8988T (cell line): ENCODE data around the gene SLC37A2.
"Not testable (repeated sequence)": the region's sequence is repeated elsewhere in the genome, so short reads cannot be mapped to it uniquely, and the experiment has no call there.

Experiments
- DNase-seq: peaks from one replicate; pipeline ENCODE4 v3.0.0; 2011

The SLC37A2 gene

GRCh38 chr11:125062931-125063428 lies at the start of gene SLC37A2:
Gene SLC37A2 (plus strand): TSS chr11:125063305. CDS start chr11:125063368, 63 bp downstream.
- peak; percentile 84 for DNase-seq

GRCh38 chr11:125016413-125016812 lies 46.7 kb upstream of the SLC37A2 start:
- no peak for DNase-seq

GRCh38 chr11:125020342-125020741 lies 42.8 kb upstream of the SLC37A2 start:
- no peak for DNase-seq

GRCh38 chr11:125022551-125022950 lies 40.6 kb upstream of the SLC37A2 start:
- DNase-seq = no peak

GRCh38 chr11:125025968-125026367 lies 37.1 kb upstream of the SLC37A2 start:
- no peak for DNase-seq

- not testable (repeated sequence) for DNase-seq
Measured at GRCh38 chr11:125029431-125029830, 33.7 kb upstream of the SLC37A2 start.

- DNase-seq = no peak
Measured at GRCh38 chr11:125036933-125037332, 26.2 kb upstream of the SLC37A2 start.

- DNase-seq = no peak
Measured at GRCh38 chr11:125049164-125049792, 13.8 kb upstream of the SLC37A2 start.

GRCh38 chr11:125052047-125052446 lies 11.1 kb upstream of the SLC37A2 start:
- no peak for DNase-seq

- DNase-seq = no peak
Measured at GRCh38 chr11:125053167-125053566, 9.9 kb upstream of the SLC37A2 start.

- DNase-seq = no peak
Measured at GRCh38 chr11:125055107-125055715, 7.9 kb upstream of the SLC37A2 start.

GRCh38 chr11:125056111-125056510 lies 7.0 kb upstream of the SLC37A2 start:
- DNase-seq = not testable (repeated sequence)

GRCh38 chr11:125056931-125057692 lies 6.0 kb upstream of the SLC37A2 start:
- no peak for DNase-seq

- no peak for DNase-seq
Measured at GRCh38 chr11:125057693-125058016, 5.5 kb upstream of the SLC37A2 start.

- DNase-seq = no peak
Measured at GRCh38 chr11:125061281-125061680, 1.8 kb upstream of the SLC37A2 start.

- peak; percentile 9 for DNase-seq
Measured at GRCh38 chr11:125062218-125062930, 731 bp upstream of the SLC37A2 start.

- DNase-seq = peak; percentile 34
Measured at GRCh38 chr11:125063429-125064043, 431 bp downstream of the SLC37A2 start.

GRCh38 chr11:125064070-125064469 lies 965 bp downstream of the SLC37A2 start:
- DNase-seq = no peak

GRCh38 chr11:125068368-125068767 lies 5.3 kb downstream of the SLC37A2 start:
- DNase-seq = no peak

- DNase-seq = no peak
Measured at GRCh38 chr11:125069008-125069407, 5.9 kb downstream of the SLC37A2 start.

- DNase-seq = peak; percentile 9
Measured at GRCh38 chr11:125069796-125070195, 6.7 kb downstream of the SLC37A2 start.

GRCh38 chr11:125070699-125071254 lies 7.7 kb downstream of the SLC37A2 start:
- peak; percentile 18 for DNase-seq
